ENCODE measurements around the gene SYT12. TPM values are rescaled to one million over a fixed set of nuclear protein-coding genes. Genes with fewer than 3 reads are reported as not detected.

Gene SYT12
- total RNA-seq, 1 experiment from 2014 or later, result 1.9 TPM

GRCh38 chr11:67033661-67034166 lies 10.8 kb downstream of the SYT12 start:
- no peaks in the 10 kb centered on the region for H3K27me3 Mint-ChIP-seq (ENCODE audit: low read depth)
- H3K27ac Mint-ChIP-seq, result no peak overlapping the region
- no peak overlapping the region for H3K9ac ChIP-seq (ENCODE audit: extremely low read depth, insufficient read length, low read length)

More at GRCh38 chr11:67033661-67034166, 10.8 kb downstream of the SYT12 start:
- Histone ChIP-seq H3K9me3 (ENCODE audit: control insufficient read depth, low read depth, low read length) (no peaks in the 10 kb centered on the region), H3K23me2 (ENCODE audit: insufficient read length, low read depth, low read length, poor library complexity, severe bottlenecking) (no peaks in the 10 kb centered on the region), H3T11ph (ENCODE audit: low read length) (no peak overlapping the region), H3K4me1 (ENCODE audit: insufficient read depth, low read length) (no peaks in the 10 kb centered on the region), H3K79me2 (ENCODE audit: insufficient read depth, low read length) (no peaks in the 10 kb centered on the region), H2BK5ac (ENCODE audit: insufficient read length, low read length) (no peak overlapping the region), H3K14ac (ENCODE audit: insufficient read depth, low read length) (no peak overlapping the region), H4K91ac (ENCODE audit: insufficient read length, low read depth, low read length) (no peak overlapping the region), H4K5ac (ENCODE audit: insufficient read length, low read depth, low read length) (no peak overlapping the region), H3K27ac (ENCODE audit: insufficient read length, low read depth, low read length) (no peak overlapping the region), H3K79me1 (ENCODE audit: insufficient read depth, low read depth, low read length, poor library complexity, severe bottlenecking) (no peaks in the 10 kb centered on the region), H3K27me3 (ENCODE audit: insufficient read depth, low read length) (no peaks in the 10 kb centered on the region), H3K23ac (ENCODE audit: insufficient read length, low read depth, low read length) (no peak overlapping the region), H2BK120ac (ENCODE audit: low read depth, low read length, poor library complexity, severe bottlenecking) (no peak overlapping the region), H4K20me1 (ENCODE audit: control insufficient read depth, insufficient read depth, insufficient read length) (no peaks in the 10 kb centered on the region), H2BK12ac (ENCODE audit: insufficient read length, low read depth, low read length) (no peak overlapping the region), H2BK20ac (ENCODE audit: low read depth, low read length, poor library complexity, severe bottlenecking) (no peak overlapping the region), H4K8ac (replicated peaks; ENCODE audit: insufficient read length, low read depth, low read length) (no peak overlapping the region), H3K4ac (ENCODE audit: low read depth, low read length) (no peak overlapping the region), H3K18ac (ENCODE audit: insufficient read length, low read depth, low read length) (no peak overlapping the region), H2BK15ac (ENCODE audit: low read depth, low read length) (no peak overlapping the region), H3K56ac (ENCODE audit: insufficient read length, low read depth, low read length) (no peak overlapping the region), H2AK5ac (ENCODE audit: insufficient read length, low read length) (no peak overlapping the region), H3K4me2 (ENCODE audit: insufficient read depth, insufficient read length, low read length) (no peak overlapping the region), H2AFZ (ENCODE audit: low read length) (no peak overlapping the region)
- DNase-seq, result no peak
- H3K36me3 Mint-ChIP-seq (ENCODE audit: insufficient read depth in 1 of 3, low read depth in 3 of 3), result no peaks in the 10 kb centered on the region
- WGBS (ENCODE audit: extremely low coverage, insufficient read length, low lambda C conversion rate), result no CpG with 5 or more reads among the region's 8 CpGs
- H3K4me3 Mint-ChIP-seq, result no peak overlapping the region; a peak in 1 of 5 replicates
- H3K4me1 Mint-ChIP-seq, result peaks cover 16% of the 10 kb centered on the region in 2 experiments
- no peak for TF ChIP-seq CTCF (conservative IDR thresholded peaks at IDR 0.05)
- H3K9me3 Mint-ChIP-seq, result no peaks in the 10 kb centered on the region
